Mesenchymal stem cell (in vitro differentiated cells and primary cell): ENCODE data around the gene SYT7.

ENCODE experiments used
- DNase-seq: peaks from one replicate; pipeline ENCODE4 v3.0.0-alpha.2; 2013
- H2AFZ ChIP-seq: one replicate; pipeline ENCODE4 v1.6.1; 2013; ENCODE audit warnings: low read depth, mild to moderate bottlenecking, control low read depth, inconsistent platforms, low read length, moderate library complexity
- H2AK5ac ChIP-seq: 2 replicates; pipeline ENCODE4 v1.6.1; 2013; ENCODE audit warnings: low read length, moderate library complexity, mild to moderate bottlenecking, inconsistent platforms; ENCODE audit not compliant: severe bottlenecking
- H2BK120ac ChIP-seq: one replicate; pipeline ENCODE4 v1.6.1; 2013; ENCODE audit warnings: low read depth, mild to moderate bottlenecking, inconsistent platforms, low read length, moderate library complexity
- H2BK12ac ChIP-seq, 2 experiments: one replicate each; pipeline ENCODE4 v1.6.1; 2013; ENCODE audit warnings: inconsistent platforms in 2 of 2, low read length in 2 of 2, mild to moderate bottlenecking in 2 of 2, moderate library complexity in 2 of 2, control low read depth in 1 of 2
- H2BK15ac ChIP-seq: one replicate; pipeline ENCODE4 v1.6.1; 2013; ENCODE audit warnings: mild to moderate bottlenecking, low read depth, inconsistent platforms; ENCODE audit not compliant: poor library complexity, severe bottlenecking
- H2BK5ac ChIP-seq: 2 replicates; pipeline ENCODE4 v1.6.1; 2013; ENCODE audit warnings: low read depth, mild to moderate bottlenecking, low read length, control low read depth, inconsistent platforms; ENCODE audit not compliant: poor library complexity, severe bottlenecking
- H3K14ac ChIP-seq, 2 experiments: one replicate each; pipeline ENCODE4 v1.6.1; 2013; ENCODE audit warnings: inconsistent platforms in 2 of 2, low read length in 2 of 2, control low read depth in 1 of 2, mild to moderate bottlenecking in 1 of 2, moderate library complexity in 1 of 2
- H3K18ac ChIP-seq, 2 experiments: one replicate each; pipeline ENCODE4 v1.6.1; 2013; ENCODE audit warnings: inconsistent platforms in 2 of 2, low read length in 2 of 2, control low read depth in 1 of 2, low read depth in 1 of 2, mild to moderate bottlenecking in 1 of 2
- H3K23ac ChIP-seq, 2 experiments: one replicate each; pipeline ENCODE4 v1.6.1; 2013; ENCODE audit warnings: inconsistent platforms in 2 of 2, low read length in 2 of 2, mild to moderate bottlenecking in 2 of 2, moderate library complexity in 2 of 2, control low read depth in 1 of 2
- H3K27ac ChIP-seq: 2 replicates; pipeline ENCODE4 v1.5.1; 2013; ENCODE audit warnings: mild to moderate bottlenecking, moderate library complexity, low read length, control low read depth, inconsistent platforms; ENCODE audit not compliant: poor library complexity, severe bottlenecking
- H3K27me3 ChIP-seq, 2 experiments: 2 replicates each; pipeline versions ENCODE4 v1.6.1 to v1.7.0; 2013; ENCODE audit warnings: low read length in 2 of 2, mild to moderate bottlenecking in 2 of 2, moderate library complexity in 2 of 2, control low read depth in 1 of 2, inconsistent platforms in 1 of 2; ENCODE audit not compliant: control insufficient read depth in 1 of 2, insufficient read depth in 1 of 2
- H3K36me3 ChIP-seq, 2 experiments: 2 replicates each; pipeline versions ENCODE4 v1.6.1 to v1.7.0; 2013; ENCODE audit warnings: low read length in 2 of 2, control low read depth in 1 of 2, inconsistent platforms in 1 of 2, low read depth in 1 of 2, mild to moderate bottlenecking in 1 of 2; ENCODE audit not compliant: insufficient read depth in 2 of 2, control insufficient read depth in 1 of 2
- H3K4ac ChIP-seq, 2 experiments: one replicate each; pipeline ENCODE4 v1.6.1; 2013; ENCODE audit warnings: inconsistent platforms in 2 of 2, low read length in 2 of 2, mild to moderate bottlenecking in 2 of 2, moderate library complexity in 2 of 2, control low read depth in 1 of 2, low read depth in 1 of 2
- H3K4me1 ChIP-seq: 2 replicates; pipeline ENCODE4 v1.6.1; 2013; ENCODE audit warnings: low read depth, low read length, control low read depth; ENCODE audit not compliant: control insufficient read depth, insufficient read depth
- H3K4me2 ChIP-seq: 2 replicates; pipeline ENCODE4 v1.6.1; 2013; ENCODE audit warnings: low read length, mild to moderate bottlenecking, inconsistent platforms; ENCODE audit not compliant: poor library complexity, severe bottlenecking
- H3K4me3 ChIP-seq, 2 experiments: 2 replicates each; pipeline versions ENCODE4 v1.5.1 to v1.7.0; 2013; ENCODE audit warnings: low read length in 2 of 2, mild to moderate bottlenecking in 2 of 2, control low read depth in 1 of 2, low read depth in 1 of 2; ENCODE audit not compliant: insufficient read depth in 1 of 2
- H3K79me1 ChIP-seq: replicated peaks from 2 replicates; pipeline ENCODE4 v1.6.1; 2013; ENCODE audit warnings: mild to moderate bottlenecking, control low read depth, low read length, inconsistent platforms; ENCODE audit not compliant: poor library complexity, severe bottlenecking
- H3K9ac ChIP-seq: 2 replicates; pipeline ENCODE4 v1.7.0; 2013; ENCODE audit warnings: mild to moderate bottlenecking, low read length, moderate library complexity
- H3K9me3 ChIP-seq: 2 replicates; pipeline ENCODE4 v1.7.0; 2013; ENCODE audit warnings: mild to moderate bottlenecking, low read length; ENCODE audit not compliant: control insufficient read depth
- H4K8ac ChIP-seq: one replicate; pipeline ENCODE4 v1.6.1; 2013; ENCODE audit warnings: inconsistent platforms, mild to moderate bottlenecking, low read length, moderate library complexity
- H4K91ac ChIP-seq: one replicate; pipeline ENCODE4 v1.6.1; 2013; ENCODE audit warnings: mild to moderate bottlenecking, low read length, inconsistent platforms
- WGBS: methylation state at CpG from one replicate; pipeline ENCODE4 v1.1.7; 2013; ENCODE audit warnings: mixed read lengths; 5-methylcytosine and 5-hydroxymethylcytosine counted together

Gene SYT7

GRCh38 chr11:61507962-61508861 lies 72.7 kb downstream of the SYT7 start, which contains the start of gene LRRC10B:
Gene LRRC10B, plus strand, starts transcription at chr11:61508749. Its CDS starts 250 bp downstream, at chr11:61508999.
- Histone ChIP-seq H2BK5ac (no peak within 1 kb of the TSS), H3K4ac (no peak within 1 kb of the TSS), H3K9ac (no peak within 1 kb of the TSS), H3K79me1 (no peaks in the 10 kb centered on the region), H3K27ac (no peak within 1 kb of the TSS), H2AFZ (peak within 1 kb of the TSS; percentile 78), H4K91ac (no peak within 1 kb of the TSS), H3K14ac (no peak within 1 kb of the TSS), H3K27me3 (peaks cover 60 to 81% of the 10 kb centered on the region in 2 experiments), H2BK12ac (no peak within 1 kb of the TSS), H3K36me3 (no peaks in the 10 kb centered on the region), H3K4me3 (peak within 1 kb of the TSS; percentile 23 to 69), H3K4me2 (peak within 1 kb of the TSS; percentile 79), H4K8ac (no peak within 1 kb of the TSS), H3K23ac (peak within 1 kb of the TSS in 1 of 2 experiments; percentile 67), H2BK120ac (no peak within 1 kb of the TSS), H3K9me3 (no peaks in the 10 kb centered on the region), H2BK15ac (peak within 1 kb of the TSS; percentile 4), H3K18ac (peak within 1 kb of the TSS in 1 of 2 experiments; percentile 48), H3K4me1 (peaks cover 17% of the 10 kb centered on the region), H2AK5ac (no peak within 1 kb of the TSS)
- DNase-seq = no peak
- WGBS = 3% methylated on average over 48 of the region's 74 CpGs

- H3K9ac ChIP-seq = no peak overlapping the region
- H3K36me3 ChIP-seq = no peaks in the 10 kb centered on the region
- H3K4me3 ChIP-seq = no peak overlapping the region
- H2BK120ac ChIP-seq = no peak overlapping the region
- H3K18ac ChIP-seq = no peak overlapping the region
- H2BK15ac ChIP-seq = no peak overlapping the region
- DNase-seq = no peak
- H3K79me1 ChIP-seq = no peaks in the 10 kb centered on the region
- H2BK12ac ChIP-seq = no peak overlapping the region
- H3K4ac ChIP-seq = no peak overlapping the region
- peaks cover 70 to 81% of the 10 kb centered on the region in 2 experiments for H3K27me3 ChIP-seq
- no peak overlapping the region for H3K27ac ChIP-seq
- H3K14ac ChIP-seq = no peak overlapping the region
- H2AK5ac ChIP-seq = no peak overlapping the region
- peaks cover 17% of the 10 kb centered on the region for H3K4me1 ChIP-seq
- H3K4me2 ChIP-seq = no peak overlapping the region
- no peak overlapping the region for H2AFZ ChIP-seq
- WGBS = 72% methylated on average over 13 of the region's 14 CpGs
- H4K8ac ChIP-seq = no peak overlapping the region
- no peak overlapping the region for H3K23ac ChIP-seq
- H4K91ac ChIP-seq = no peak overlapping the region
- no peaks in the 10 kb centered on the region for H3K9me3 ChIP-seq
- H2BK5ac ChIP-seq = no peak overlapping the region
These were observed 73.7 kb downstream of the SYT7 start for GRCh38 chr11:61507012-61507768.

GRCh38 chr11:61505640-61506155 lies 75.2 kb downstream of the SYT7 start:
- Histone ChIP-seq H3K9ac (no peak overlapping the region), H3K27ac (no peak overlapping the region), H3K4me1 (peaks cover 17% of the 10 kb centered on the region), H2BK12ac (no peak overlapping the region), H3K79me1 (no peaks in the 10 kb centered on the region), H3K9me3 (no peaks in the 10 kb centered on the region), H3K18ac (no peak overlapping the region), H3K23ac (no peak overlapping the region), H2AK5ac (no peak overlapping the region), H3K4me3 (no peak overlapping the region), H3K4ac (no peak overlapping the region), H4K91ac (no peak overlapping the region), H2BK15ac (no peak overlapping the region), H2AFZ (no peak overlapping the region), H2BK120ac (no peak overlapping the region), H3K27me3 (peaks cover 68 to 73% of the 10 kb centered on the region in 2 experiments), H3K36me3 (no peaks in the 10 kb centered on the region), H3K14ac (no peak overlapping the region), H3K4me2 (no peak overlapping the region), H2BK5ac (no peak overlapping the region), H4K8ac (no peak overlapping the region)
- DNase-seq = no peak
- WGBS = 73% methylated on average over 8 of the region's 10 CpGs

- no peak overlapping the region for H3K4me2 ChIP-seq
- no peak overlapping the region for H2BK120ac ChIP-seq
- no peak overlapping the region for H3K27ac ChIP-seq
- H2BK12ac ChIP-seq = no peak overlapping the region
- H3K4me1 ChIP-seq = peaks cover 17% of the 10 kb centered on the region
- no peak overlapping the region for H3K4me3 ChIP-seq
- H3K27me3 ChIP-seq = peaks cover 66 to 68% of the 10 kb centered on the region in 2 experiments
- no peak overlapping the region for H4K8ac ChIP-seq
- H2AK5ac ChIP-seq = no peak overlapping the region
- no peak overlapping the region for H3K14ac ChIP-seq
- H3K9ac ChIP-seq = no peak overlapping the region
- no peak overlapping the region for H2BK15ac ChIP-seq
- H4K91ac ChIP-seq = no peak overlapping the region
- no peak overlapping the region for H2BK5ac ChIP-seq
- H3K9me3 ChIP-seq = no peaks in the 10 kb centered on the region
- no peak overlapping the region for H3K23ac ChIP-seq
- H3K4ac ChIP-seq = no peak overlapping the region
- H3K79me1 ChIP-seq = no peaks in the 10 kb centered on the region
- H3K18ac ChIP-seq = no peak overlapping the region
- WGBS = 85% methylated on average over 3 of the region's 5 CpGs
- H2AFZ ChIP-seq = no peak overlapping the region
- DNase-seq = no peak
- H3K36me3 ChIP-seq = no peaks in the 10 kb centered on the region
These were observed 75.8 kb downstream of the SYT7 start for GRCh38 chr11:61505106-61505505.
